HG03060 (cell line): ENCODE measurements around the gene PHF24.

ENCODE experiments used
- ATAC-seq: cut with Tn5 transposase; IDR thresholded peaks from one replicate; pipeline ENCODE4 v1.9.1; 2021; ENCODE audit warnings: low read depth, moderate number of reproducible peaks; ENCODE audit not compliant: unreplicated experiment

The PHF24 gene

DNA sequence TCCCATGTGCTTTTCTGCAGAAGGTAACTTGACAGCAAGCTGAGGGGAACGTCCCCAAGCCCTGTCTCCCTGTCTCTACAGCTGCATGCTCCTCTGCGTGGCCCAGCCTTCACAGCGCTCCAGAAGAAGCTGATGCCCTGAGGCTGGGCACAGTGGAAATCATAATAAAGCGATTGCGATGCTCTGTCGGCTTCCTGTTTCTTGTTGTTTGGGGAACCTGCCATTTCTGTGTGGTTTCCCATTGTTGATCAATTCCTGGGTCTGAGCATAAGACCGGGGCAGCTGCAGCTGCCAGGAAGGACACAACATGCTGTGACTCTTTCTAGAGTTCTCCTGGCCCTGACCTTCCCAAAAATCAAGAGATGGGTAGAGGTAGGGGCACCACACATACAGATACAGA, 24.3 kb downstream of the PHF24 start:
- ATAC-seq = no peak

DNA sequence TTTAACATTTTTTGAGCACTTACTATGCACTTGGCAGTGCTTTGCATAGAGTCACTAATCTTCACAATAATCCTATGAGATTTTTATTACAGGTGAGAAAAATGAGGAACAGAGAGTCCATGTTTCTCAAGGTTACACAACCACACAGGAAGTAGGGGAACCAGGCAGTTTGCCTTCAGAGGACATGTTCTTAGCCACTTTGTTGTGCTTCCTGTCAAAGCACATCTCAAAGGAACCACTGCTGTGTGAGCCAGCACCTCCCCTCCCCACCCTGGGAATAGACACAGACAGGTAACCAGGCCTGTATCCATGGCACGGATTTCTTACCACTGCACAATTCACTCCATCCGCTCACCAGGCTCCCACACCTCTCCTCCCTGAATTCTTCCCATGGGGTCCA, 25.1 kb downstream of the PHF24 start:
- peak; percentile 54 for ATAC-seq

DNA sequence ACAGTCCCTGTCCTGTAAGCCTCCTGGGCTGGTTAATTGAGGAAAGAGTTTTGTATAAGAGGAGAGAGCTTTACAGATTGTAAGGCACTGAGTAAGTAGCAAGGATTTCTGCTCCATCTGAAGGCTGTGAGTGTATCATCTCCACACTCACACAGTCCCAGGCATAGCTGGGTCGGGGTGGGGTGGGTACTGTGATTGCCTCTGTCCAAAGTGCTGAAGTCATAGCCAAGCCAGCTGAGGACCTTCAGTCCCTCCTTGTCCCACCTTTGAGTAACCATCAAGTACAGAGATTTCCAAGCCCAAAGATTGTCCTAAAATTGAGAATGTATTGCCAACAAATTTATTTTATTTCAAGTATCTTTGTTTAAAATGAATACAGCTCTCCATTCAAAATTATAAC, 26.0 kb downstream of the PHF24 start:
- no peak for ATAC-seq

DNA sequence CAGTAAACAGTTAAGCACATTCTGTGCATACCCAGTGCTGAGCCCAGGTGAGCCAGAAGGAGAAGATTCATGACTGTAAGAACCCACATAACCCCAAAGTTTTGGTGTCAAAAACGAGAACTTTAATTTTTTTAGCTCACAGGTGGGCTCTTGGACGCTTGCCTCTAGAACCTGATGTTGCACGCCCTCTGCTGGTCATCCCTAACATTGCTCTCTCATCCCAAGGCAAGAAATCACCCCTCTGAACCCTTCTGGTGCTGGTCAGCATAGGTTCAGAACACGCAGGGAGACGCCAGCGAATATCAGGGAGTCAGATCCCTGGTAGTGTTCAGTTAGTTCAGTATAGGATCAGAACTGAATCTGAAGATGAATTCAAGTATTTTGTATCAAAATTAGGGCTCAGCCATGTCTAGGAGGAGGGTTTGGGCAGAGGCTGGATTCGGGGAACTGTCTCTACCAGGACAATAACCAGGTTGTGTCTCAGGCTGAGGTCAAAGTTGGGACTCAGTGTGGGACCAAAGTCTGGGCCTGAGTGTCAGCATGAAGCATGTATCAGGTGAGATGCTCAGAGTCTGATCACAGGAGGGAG, 27.3 kb downstream of the PHF24 start:
- no peak for ATAC-seq

DNA sequence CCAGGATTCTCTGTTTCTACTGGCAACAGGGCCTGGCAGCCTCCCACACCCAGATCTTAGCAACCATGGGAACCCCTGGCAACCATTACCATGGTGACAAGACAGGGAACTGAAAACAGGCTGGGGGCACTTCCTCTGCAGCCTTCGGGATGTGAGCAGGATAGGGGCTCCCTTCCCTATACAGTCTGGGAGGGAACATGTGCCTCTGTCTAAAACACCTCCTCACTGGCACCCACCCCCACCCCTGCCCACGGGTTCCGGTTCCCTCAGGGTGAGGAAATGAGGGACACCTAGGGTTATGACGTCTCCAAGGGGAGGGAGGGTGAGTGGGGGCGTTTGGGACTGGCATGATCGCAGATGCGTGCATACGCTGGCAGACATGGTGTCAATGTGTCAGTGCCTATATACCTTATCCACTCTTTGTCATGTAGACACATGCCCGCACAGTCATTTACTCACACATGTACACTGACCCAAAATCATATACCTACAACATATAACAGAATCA, 28.5 kb downstream of the PHF24 start:
- ATAC-seq = no peak

DNA sequence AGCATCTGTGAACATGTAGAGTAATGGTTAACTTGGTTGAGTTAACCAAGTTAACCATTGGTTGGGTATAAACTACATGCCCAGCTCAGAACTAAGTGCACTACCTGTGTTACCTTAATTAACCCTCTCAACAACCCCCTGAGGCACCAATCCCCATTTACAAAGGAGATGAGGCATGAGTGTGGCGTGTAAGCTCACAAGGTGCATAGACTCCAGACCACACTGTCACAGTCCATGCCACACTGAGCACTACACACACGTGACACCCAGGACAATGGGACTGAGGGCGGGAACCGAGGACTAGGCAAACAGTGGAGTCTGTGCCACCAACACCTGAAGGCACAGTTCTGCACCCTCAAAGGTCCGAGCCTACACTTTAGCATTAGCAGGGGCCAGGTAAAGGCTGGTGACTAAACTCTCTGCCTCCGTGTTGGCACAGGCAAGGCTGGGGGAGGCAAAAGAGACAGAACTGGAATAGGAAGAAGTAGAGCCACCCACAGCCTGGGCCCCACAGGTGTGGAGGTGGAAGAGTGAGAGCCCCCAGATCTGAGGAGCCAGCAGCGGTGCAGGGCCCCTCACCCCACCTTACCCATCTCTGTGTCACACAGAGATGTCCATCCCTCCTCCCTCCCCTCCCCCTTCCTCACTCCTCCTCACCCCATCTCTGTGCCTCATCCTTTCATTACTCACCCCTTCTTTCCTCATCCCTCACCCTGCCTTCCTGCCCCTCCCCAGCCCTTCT, 29.2 kb downstream of the PHF24 start:
- ATAC-seq = no peak

DNA sequence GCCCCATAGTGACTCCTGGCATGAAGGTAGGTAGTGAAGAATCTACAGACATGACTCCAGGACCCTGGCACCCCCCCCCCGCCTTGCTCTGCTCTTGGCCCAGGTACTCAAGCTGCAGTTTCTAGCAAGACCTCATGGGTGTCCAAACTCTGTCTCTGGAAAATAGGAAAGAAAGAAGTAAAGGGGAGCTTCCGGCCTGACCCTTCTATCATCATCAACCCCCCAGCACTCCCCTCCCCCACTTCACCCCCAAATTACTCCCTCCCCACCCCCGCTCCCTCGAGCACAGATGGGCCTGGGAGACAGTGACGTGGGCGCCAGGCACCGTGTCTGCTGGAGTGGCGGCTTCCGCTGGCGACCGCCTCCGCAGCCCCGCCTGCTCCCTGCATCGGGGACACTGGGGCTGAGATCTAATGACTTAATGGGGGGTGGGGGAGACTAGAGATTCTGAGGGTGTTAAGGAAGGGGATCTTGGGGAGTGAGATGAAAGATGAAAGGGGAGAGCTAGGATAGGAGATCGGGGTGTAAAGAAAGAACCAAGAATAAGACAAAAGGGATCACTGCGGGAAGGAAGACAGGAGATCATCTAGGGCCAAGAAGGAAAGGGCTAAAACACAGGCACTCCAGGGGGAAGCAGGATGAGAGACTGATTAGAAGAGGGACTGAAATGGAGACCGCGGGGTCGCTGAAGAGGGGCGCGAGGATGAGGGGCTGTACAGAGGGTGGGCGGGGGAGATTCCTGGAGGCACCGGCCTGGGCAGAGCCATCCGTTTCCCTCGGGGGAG, 30.3 kb downstream of the PHF24 start:
- ATAC-seq = no peak

DNA sequence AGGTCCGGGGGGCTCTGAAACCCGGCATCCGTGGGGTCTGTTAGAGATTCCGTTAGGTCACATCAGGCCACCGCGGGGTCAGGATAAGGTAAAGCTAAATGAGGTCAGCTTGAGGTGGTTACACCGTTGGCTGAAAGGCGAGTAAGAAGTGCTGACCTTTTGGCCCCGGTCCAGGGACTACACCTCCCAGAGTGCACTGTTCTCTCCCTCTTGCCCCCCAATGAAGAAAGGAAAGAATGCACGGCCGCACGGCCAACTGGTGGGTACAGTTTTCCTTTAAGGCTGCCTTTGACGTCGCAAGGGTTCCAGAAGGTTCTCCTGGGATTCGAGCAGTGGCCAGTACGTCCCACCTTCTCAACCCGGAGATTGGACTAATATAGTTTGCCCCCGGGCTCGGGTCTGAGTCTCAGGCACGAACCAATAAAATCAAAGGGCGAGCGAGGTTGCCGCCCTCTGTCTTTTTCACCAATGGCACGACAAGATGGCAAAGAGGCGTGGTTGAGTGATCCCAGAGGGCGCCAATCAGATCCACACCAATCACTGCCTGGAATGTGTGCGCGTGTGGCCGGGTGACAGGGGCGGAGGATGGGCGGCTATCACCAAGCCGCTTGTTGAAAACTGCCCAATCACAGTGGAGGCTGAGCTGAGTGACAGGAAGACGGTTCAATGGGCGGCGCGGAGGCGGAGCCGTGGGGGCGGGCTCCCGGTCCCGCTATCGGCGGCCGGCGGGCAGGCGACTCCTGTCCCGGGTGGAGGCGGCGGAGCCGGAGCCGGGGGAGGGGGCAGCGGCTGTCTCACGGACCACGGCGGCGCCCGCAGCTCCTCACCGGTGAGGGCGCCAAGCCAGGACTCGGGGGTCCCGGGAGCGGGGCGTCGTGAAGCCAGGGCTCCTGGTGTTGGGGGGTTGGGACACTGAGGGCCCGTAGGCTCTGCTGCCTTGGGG, 31.2 kb downstream of the PHF24 start, which contains the start of gene DNAJB5:
TSS of gene DNAJB5 (plus strand) at position 743 of the 943 bp plus-strand sequence. CDS start 886 bp downstream, outside the sequence.
- peak; percentile 67 for ATAC-seq

DNA sequence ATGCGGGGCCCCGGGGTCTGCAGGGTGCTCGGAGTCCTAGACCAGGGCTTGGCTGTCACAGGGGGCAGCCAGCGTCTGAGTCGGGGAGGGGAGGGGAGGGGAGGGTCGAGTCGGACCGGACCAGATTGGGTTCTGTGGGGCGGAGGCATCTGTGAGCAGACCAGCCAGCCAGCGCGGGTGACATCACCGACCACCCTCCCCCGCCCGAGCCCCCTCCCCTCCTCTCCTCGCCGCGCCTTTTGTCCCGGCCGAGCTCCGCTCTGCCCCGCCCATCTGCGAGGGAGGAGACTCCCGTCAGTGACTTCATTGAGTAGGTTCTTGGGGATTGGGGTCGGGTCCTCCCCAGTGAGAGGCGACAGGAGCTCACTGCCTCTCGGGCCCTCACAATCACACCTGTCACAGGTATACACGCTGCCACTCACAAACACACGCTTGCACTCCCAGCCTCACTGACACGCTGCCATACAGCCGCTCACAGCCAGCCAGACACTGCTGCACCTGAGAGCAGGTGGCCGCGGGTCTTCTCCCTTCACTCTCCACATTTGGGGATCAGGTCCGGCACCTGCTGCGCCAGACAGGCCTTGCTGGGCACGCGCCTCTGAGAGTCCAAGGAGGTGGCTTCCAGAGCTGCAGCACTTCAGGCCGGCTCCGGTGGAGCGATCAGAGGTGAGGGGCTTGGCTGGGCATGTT, 32.0 kb downstream of the PHF24 start:
- no peak for ATAC-seq

DNA sequence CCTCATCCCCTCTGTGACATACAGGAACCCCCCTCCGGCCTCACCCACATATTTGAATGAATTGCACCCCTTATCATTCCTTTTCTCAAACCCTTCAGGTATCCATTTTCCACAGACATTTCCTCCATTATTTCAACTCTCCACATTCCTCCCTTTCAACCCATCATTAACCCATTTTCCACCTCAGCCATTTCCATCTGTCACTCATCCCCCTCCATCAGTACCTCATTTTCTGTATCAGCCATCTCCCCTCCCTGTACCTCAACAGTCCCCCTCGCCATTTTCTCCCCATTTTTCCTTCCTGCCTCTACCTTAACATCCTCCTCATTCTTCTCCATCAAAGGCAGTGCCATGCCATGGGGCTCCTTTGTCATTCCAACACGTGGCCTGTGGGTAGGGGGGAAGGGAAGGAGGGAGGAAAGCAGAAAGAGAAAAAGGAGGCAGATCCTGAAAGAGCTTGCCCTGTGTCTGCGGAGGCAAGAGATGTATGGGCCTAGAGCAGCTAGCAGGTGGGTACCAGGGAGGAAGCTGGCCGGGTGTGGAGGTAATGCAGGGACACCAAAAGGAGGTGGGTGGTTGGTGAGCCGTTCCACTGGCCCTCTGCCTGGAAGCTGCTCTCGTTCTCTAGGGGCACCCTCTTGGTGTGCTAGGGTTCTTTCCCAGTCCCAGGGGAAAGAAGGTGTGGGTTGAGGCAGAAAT, 33.0 kb downstream of the PHF24 start:
- no peak for ATAC-seq

DNA sequence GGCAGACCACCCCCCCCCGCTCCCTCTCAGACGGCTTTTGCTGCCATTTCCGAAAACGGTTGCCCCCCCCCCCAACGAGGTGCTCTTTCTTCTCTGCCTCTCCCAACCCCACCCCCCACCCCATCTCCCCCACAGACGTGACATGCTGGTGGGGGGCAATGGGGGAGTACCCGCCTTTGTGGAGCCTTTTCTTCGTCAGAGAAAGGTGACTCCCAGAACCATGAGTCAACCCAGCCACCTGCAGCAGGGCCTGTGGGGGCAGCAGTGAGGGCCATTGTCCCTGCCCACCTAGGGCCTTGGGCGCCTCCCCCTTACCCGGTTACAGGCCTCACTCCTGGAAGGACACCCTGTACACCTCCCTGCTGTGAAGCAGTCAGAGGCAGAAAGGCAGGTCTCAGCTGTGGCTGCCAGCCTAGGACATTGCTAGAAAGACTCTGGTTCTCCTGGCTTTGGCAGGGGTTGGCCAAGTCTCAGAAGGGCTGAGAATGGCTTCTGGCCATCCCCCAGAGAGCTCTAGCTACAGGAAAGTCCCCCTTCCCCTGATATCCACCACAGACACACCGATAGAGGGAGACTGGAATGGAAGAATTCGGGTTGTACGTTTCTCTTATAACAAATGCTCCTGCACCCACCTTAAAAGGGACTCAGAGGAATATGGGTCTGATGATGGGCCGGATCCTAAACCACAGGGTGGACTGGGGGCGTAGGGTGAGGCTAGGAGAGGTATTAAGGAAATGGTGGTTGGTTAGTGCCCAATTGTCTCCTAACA, 33.7 kb downstream of the PHF24 start:
- ATAC-seq = no peak

DNA sequence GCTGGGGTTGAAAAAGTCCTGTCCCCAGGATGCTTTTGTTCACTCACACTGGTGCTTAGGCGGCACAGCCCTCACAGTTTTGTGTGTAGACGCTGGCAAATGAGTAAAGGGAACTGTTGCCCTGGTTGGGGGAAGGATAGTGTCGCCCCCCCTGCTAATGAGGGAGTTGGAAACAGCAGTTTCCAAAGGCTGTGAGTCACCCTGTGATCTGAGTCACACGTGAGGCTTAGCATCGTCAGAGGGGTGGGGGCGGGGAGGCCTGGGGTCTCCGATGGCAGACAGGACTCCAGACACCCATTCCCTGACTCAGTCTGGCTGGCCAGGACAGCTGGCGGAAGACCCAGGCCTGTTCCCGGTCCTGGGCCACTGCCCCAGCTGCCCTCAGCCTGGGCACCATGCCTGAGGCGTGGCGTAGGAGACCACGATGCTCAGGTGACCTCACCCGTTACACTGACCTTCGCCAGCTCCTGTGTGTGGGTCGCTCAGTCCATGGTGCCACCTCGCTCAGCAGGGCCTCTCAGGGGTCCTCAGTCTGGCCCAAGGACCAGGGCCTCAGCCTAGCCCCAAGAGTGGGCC, 34.4 kb downstream of the PHF24 start:
- no peak for ATAC-seq

DNA sequence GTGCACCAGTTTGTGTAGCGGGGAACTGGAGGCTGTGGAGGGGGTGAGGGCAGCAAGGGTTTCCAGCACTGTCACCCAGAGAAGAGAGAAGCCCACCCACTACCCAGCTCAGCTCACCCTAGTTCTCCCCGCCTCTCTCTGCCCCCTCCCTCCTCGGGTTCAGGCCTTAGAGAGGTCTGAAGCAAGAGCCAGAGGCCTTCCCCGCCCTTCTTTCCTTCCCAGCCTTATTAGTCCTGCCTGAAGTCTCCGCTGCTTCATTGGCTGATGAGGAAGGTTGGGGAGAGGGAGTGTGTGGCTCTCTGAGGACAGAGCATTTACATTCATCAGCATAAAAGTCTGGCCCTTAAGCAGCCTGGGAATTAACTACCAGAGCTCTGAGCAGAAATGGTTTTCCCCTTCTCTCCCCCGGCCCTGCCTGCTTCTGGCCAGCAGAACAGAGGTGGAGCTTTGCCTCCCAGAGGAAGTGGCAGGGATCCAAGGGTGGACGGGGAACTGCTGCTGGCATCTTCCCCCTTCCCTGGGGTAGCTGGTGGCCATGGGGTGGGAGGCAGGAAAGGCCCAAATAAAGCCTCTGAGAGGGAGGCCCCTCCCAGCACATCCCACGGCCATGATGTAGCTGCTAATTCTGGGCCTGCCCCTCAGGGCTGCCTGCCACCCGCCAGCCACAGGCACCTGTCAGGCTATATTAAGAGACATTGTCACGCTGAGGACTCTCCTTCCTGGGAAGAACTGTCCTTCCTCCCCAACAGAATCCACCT, 35.6 kb downstream of the PHF24 start:
- no peak for ATAC-seq

DNA sequence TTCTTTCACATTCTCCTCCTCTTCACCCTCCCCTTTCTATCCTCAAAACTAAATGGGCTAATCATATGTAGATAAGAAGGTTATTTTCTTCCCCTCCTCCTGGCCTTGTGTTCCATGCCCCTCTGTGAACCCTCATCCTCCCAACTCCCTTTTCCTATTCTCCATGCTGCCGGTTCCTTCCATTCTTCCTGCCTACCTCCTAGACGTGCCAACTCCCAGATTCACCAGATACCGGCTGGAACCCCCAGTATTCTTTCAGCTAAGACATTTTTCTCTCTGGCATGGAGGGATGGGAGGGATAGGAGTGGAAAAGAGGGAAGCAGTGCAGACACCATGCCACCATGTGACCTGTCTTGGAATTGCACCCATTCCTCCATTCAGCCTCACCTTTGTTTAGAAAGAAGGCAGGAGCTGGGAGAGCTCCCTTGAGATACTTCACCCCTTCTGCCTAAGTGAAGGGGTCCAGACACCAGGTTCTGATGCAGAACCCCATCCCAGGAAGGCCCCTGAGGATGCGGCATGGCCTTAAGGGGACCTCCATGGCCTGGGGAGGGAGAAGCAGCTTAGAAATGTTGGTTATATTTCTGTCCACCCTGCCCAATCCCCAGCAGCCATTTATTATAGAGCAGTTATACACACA, 36.3 kb downstream of the PHF24 start:
- no peak for ATAC-seq

DNA sequence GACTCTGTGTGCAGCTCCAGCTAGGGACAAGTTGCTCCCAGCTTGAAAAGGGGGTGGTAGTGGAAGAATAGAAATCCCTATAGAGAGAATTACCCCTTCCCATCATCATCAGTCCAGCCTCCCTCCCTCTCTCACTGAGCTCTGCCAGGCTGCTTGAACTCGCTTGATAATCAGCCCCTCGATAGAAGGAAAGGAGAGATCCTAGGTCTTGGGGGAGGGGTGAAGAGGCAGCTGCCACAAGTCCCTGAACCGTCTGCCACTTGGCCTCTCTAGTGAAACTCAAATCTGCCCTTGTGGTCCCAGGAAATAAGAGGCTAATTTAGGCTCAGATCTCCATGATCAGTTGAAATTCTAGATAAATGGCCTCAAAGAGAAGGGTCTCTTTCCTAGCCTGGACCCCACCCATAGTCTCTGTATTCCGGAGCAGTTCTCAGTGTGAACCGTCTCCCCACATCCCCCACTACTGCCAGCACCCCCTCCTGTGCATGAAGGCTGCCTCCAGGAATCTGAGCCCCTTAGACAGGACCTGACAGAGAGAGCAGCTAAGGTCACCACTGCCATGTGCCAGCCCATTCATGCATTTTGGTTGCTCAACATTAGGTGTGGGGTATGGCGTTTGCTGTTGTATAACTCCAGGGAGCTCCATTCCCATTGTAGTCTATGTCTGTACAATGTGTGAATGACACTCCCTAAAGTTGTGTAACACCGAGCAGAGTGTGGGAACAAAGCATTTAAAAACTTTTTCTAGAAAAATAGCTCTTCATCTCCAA, 37.0 kb downstream of the PHF24 start:
- ATAC-seq = no peak

DNA sequence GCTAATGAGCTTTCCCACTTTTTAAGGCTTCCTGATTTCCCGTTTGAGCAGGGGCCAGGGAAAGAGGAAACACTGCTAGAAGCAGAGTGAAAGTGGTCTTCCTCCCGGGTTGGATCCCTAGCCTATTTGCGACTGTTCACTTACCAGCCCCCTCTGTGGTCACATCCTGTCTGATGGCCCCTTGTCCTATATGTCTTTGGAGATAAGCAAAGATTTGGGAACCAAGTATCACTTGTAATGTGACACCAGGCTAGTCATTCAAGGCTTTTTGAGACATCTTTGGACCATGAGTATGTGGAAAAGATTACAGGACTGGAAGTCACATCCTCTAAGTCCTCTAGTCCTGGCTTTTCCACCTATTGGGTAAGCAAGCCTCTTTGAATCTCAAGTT, 37.6 kb downstream of the PHF24 start:
- ATAC-seq = no peak
